AG10803 (cell line): ENCODE results near the gene TNS3.

Experiments used
- DNase-seq: peaks from one replicate; pipeline ENCODE4 v3.0.0; 2010; ENCODE audit warnings: low read depth
- H3K4me3 ChIP-seq: 2 replicates; pipeline ENCODE4 v1.5.1; 2011; ENCODE audit warnings: mild to moderate bottlenecking, low read length, control low read depth
- TF ChIP-seq, protein P1 (sequence below): conservative IDR thresholded peaks from 2 replicates; pipeline ENCODE4 v1.5.1; 2011; ENCODE audit warnings: mild to moderate bottlenecking, low read length, control low read depth, inconsistent platforms

The TNS3 gene

DNA sequence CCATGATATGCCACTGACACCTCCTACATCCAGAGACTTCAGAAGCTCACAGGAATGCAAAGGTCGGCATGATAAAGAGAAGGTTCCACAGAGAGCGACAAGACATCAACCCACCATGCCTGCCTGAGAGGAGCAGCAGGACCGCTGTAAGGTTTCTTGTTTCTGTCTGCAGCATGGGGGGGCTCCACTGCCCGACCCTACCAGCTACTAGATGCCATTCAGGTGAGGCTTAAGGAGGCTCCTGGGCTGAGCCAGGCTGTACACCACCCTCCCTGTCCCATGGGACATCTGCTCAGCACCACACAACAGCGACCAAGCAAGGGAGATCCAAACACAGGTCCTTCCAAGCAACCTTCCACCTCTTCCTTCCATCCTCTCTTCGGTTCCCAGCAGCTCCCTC, 234.6 kb downstream of the TNS3 start:
- no peak overlapping the region for H3K4me3 ChIP-seq
- TF ChIP-seq, protein P1, sequence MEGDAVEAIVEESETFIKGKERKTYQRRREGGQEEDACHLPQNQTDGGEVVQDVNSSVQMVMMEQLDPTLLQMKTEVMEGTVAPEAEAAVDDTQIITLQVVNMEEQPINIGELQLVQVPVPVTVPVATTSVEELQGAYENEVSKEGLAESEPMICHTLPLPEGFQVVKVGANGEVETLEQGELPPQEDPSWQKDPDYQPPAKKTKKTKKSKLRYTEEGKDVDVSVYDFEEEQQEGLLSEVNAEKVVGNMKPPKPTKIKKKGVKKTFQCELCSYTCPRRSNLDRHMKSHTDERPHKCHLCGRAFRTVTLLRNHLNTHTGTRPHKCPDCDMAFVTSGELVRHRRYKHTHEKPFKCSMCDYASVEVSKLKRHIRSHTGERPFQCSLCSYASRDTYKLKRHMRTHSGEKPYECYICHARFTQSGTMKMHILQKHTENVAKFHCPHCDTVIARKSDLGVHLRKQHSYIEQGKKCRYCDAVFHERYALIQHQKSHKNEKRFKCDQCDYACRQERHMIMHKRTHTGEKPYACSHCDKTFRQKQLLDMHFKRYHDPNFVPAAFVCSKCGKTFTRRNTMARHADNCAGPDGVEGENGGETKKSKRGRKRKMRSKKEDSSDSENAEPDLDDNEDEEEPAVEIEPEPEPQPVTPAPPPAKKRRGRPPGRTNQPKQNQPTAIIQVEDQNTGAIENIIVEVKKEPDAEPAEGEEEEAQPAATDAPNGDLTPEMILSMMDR: no peak
- DNase-seq: no peak

DNA sequence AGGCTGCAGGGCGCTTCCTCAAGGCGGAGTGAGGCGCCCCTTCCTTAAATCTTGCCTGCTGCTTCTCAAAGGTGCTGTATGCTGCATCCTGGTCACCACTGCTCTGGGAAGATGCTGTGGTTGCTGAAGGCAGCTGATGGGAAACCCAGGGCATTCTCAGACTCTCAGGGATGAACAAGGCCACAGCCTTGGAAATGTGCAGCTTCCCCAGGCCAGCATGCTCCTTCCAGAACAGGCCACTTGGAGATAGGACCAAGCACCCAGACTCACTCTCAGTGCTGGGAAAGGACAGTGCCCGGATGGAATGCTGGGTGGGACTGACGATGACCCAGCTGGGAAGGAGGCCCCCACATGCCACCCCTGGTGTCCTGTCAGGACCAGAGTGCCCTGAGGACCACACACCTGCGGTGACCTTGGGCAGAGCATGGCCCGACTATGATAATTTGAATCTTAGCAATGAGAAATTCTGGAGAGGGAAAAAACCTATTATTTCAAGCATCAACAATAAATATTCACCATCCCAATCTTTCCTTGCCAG, 235.5 kb downstream of the TNS3 start:
- no peak overlapping the region for H3K4me3 ChIP-seq
- TF ChIP-seq, protein P1: no peak
- DNase-seq: no peak

DNA sequence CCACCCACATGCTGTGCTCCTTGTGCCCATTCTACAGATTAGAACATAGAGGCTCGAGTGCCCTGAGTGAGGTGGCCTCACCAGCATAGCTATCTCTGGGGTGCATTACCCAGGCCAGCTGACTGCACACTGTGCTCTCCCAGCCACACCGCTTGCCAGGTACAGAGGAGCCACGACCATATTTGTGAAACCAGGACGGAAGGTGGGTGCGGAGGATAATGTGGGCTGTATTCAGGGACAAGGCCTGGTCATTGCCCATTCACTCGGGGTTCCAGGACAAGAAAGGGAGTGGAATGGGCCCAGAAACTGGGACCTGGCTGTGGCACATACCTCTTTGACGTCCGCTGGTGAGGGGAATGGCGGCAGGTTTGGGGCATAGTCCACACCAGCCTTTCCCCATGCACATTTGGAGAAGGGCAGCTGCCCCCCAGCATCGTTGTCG, 236.0 kb downstream of the TNS3 start:
- DNase-seq: no peak
- TF ChIP-seq, protein P1: no peak
- no peak overlapping the region for H3K4me3 ChIP-seq

DNA sequence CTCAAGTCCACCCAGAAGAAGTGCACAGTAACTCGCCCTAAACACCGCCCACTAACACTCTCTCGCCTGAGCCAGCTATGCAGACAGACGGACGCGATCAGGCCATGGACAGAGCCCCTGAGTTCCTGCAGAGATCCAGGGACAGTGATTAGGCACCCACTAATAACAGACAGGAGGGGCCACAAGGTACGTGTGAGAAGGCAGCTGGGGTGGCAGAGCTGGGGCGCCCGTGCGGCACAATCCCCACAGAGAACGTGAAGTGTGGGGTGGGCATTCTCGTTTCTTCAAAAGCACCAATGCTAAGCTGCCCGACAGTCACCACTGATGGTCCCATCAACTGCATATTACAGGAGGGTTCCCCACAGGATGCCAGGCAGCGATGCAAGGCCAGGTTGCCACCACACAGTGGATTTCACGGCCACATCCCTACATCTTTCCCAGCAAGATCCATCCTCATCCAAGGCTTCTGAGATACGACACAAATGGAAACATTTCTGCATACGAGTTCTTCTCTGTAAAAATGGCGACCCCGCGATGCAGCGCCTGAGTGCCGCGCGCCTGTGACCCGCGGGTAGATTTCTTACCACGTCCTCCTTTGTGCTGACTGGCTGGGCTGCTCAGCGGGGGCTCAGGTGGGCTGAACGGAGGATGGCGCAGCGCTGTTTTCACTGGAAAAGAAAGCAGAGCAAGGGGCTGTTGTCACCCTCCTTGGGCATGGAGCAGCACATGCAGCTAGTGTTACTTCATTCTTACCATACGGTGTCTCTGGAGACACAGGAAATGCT, 237.5 kb downstream of the TNS3 start:
- no peak for DNase-seq
- TF ChIP-seq, protein P1: no peak
- no peak overlapping the region for H3K4me3 ChIP-seq

DNA sequence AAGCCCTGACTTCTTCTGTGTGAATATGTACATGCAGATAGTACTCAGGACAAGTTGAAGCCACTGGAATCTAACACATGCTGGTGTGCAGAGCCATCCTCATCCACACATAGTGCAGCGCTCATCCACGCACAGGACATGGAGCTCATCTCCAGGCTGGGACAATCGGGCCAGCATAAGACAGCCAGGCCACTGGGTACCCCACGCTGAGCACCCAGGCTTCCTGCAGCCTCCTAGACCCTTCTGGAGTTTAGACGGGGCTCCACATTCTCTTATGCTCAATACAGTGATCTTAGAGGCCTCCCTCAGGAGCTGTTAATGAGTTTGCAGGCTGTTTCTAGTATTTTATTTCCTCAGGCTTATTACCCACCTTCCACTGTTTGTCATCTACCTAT, 238.9 kb downstream of the TNS3 start:
- no peak for DNase-seq
- H3K4me3 ChIP-seq: no peak overlapping the region
- TF ChIP-seq, protein P1: no peak

DNA sequence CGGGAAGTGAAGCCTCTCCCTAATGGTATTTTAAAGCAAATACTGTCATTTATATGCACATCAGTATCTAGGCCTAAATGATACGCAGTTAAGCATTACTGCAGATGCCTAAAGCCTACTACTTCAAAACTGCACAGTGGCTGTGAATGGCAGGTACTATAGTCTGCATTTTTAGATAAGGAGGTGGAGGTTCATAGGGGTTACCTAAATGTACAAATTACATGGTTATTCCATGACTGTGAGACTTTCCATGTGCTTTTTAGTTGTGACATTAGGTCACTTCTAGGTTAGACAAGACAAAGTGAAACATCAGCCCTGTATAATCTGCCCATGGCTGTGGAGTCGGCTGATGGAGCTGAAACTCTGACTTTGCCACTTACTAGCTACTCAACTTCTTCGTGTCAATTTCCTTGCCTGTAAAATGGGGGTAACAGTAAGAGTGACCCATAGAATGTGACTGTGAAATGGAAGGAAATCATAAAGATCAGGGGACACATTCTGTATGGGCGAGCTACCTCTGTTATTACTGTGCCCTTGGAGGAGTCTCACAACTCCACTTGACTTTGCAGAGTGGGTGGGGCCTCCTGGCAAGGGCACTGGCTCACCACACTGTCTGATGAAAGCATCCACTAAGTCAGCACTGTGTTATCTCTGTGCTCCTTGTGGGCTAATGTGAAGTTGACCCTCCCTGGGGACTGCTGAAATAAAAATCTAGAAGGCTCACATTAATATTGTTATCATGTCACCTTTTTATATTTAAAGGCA, 239.4 kb downstream of the TNS3 start:
- TF ChIP-seq, protein P1: no peak
- no peak overlapping the region for H3K4me3 ChIP-seq
- no peak for DNase-seq
